ENCODE data around the gene AMDHD2. TPM values are rescaled to one million over a fixed set of nuclear protein-coding genes. Genes with fewer than 3 reads are reported as not detected.

Gene AMDHD2
- 20.8 and 27.9 TPM in 2 replicates for total RNA-seq

DNA sequence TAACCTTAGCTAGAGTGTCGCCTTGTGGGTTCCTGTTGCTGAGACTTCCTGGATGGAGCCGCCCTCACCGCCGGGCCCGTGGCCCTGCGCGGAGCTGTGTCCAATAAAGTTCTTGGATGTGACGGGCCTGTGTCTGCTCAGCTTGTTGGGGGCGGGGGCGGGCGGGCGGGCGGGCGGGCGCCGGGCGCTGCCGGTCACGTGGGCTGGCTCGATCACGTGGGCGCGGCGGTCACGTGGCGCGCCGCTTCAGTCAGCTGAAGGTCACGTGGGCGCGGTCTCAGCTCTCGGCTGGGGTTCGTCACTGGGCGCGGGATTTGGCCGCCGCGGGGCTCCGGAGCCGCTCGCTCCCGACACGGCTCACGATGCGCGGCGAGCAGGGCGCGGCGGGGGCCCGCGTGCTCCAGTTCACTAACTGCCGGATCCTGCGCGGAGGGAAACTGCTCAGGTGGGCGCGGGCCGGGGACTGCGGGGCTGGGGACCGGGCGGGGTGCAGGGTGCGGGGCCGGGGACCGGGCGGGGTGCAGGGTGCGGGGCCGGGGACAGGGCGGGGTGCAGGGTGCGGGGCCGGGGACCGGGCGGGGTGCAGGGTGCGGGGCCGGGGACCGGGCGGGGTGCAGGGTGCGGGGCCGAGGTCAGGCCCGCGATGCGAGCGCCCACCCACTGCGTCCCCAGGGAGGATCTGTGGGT lies at the start of gene AMDHD2:
TSS of gene AMDHD2 (plus strand) at position 275 of the 687 bp plus-strand sequence. CDS start at position 363, 88 bp downstream.

GRCh38 chr16:2471016-2471652 lies 49.0 kb upstream of the AMDHD2 start, which contains the start of gene NTN3:
Gene NTN3 (plus strand): TSS chr16:2471297. CDS start chr16:2471702, 405 bp downstream.

DNA sequence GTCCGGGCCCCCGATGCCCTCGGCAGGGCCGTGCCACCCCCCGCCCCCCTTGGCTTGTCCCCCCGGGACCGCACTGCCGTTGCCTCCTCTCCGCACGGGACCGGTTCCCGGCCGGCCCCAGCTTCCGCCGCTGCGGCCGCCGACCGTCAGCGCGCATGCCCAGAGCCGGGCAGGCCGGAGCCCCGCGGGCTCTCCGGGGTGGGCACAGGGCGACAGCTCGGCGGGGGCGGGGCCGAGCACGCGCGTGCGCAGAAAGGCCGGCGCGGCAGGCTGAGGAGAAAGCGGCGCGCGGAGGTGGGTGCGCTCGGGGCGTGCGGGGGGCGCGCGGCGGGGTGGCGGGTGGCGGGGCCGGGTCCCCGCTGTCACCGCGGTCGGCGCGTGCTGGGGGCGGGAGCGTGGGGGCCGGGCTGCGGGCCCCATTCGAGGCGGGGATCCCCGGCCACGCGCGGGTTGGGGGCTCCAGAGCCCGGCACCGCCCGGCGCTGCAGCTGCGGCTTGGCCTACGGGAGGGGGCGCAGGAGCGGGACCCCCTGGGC lies 45.2 kb upstream of the AMDHD2 start, which contains the start of gene TBC1D24:
TSS of gene TBC1D24 (plus strand) at position 251 of the 536 bp plus-strand sequence. CDS start 21,022 bp downstream, outside the sequence.

GRCh38 chr16:2513405-2514332 lies 6.5 kb upstream of the AMDHD2 start, which contains the start of gene ATP6V0C:
Gene ATP6V0C (plus strand): TSS chr16:2513952. CDS start chr16:2514104, 152 bp downstream.

GRCh38 chr16:2531371-2531695 lies 11.2 kb downstream of the AMDHD2 start, which contains the start of gene CEMP1:
Gene CEMP1 (minus strand): TSS chr16:2531408. CDS start chr16:2531073, 335 bp downstream.

GRCh38 chr16:2537451-2538379 lies 17.5 kb downstream of the AMDHD2 start, which contains the start of gene PDPK1:
Gene PDPK1 (plus strand): TSS chr16:2538021. CDS start chr16:2538113, 92 bp downstream.

Other genes with a start within 250 kb of the AMDHD2 start
- 0.64 and 0.68 TPM in 2 replicates for gene ABCA3, start 179.6 kb upstream of the AMDHD2 start, total RNA-seq
- 3.1 and 5.5 TPM in 2 replicates for gene CCNF, start 90.9 kb upstream of the AMDHD2 start, total RNA-seq
- 1.00 and 1.0 TPM in 2 replicates for gene TEDC2, start 60.3 kb upstream of the AMDHD2 start, total RNA-seq
- gene NTN3, start 49.1 kb upstream of the AMDHD2 start, total RNA-seq: 0.21 TPM in 1 of 2 replicates, not detected in the other
- gene TBC1D24, start 45.2 kb upstream of the AMDHD2 start, total RNA-seq: 5.1 and 13.5 TPM in 2 replicates
- 14.0 and 28.9 TPM in 2 replicates for gene ATP6V0C, start 6.4 kb upstream of the AMDHD2 start, total RNA-seq
- 0.07 and 0.34 TPM in 2 replicates for gene CEMP1, start 11.0 kb downstream of the AMDHD2 start, total RNA-seq
- 16.7 and 36.2 TPM in 2 replicates for gene PDPK1, start 17.6 kb downstream of the AMDHD2 start, total RNA-seq
- 37.3 and 37.5 TPM in 2 replicates for gene KCTD5, start 162.2 kb downstream of the AMDHD2 start, total RNA-seq
- 1.0 and 1.9 TPM in 2 replicates for gene PRSS27, start 199.9 kb downstream of the AMDHD2 start, total RNA-seq
- gene SRRM2, start 232.3 kb downstream of the AMDHD2 start, total RNA-seq: 39.0 and 118 TPM in 2 replicates